Karpas-422 (cell line): ENCODE results near the gene CNTN4. TPM values are rescaled to one million over a fixed set of nuclear protein-coding genes. Genes with fewer than 3 reads are reported as not detected.
"Not testable (repeated sequence)": the region's sequence is repeated elsewhere in the genome, so short reads cannot be mapped to it uniquely, and the experiment has no call there.

Experiments used
- DNase-seq: peaks from one replicate; pipeline ENCODE4 v3.0.0-alpha.2; 2015
- H2AFZ ChIP-seq: fragments of 200-600 bp; sonication (generic); 2 replicates; pipeline ENCODE4 v1.6.1; 2014; ENCODE audit warnings: antibody characterized with exemption, low read length, mixed read lengths
- H3K27ac ChIP-seq: fragments of 200-600 bp; sonication (generic); 2 replicates; pipeline ENCODE4 v1.5.1; 2014; ENCODE audit warnings: mild to moderate bottlenecking, low read length, moderate library complexity
- H3K27me3 ChIP-seq: fragments of 200-600 bp; sonication (generic); 2 replicates; pipeline ENCODE4 v1.6.1; 2014; ENCODE audit warnings: low read length, mixed read lengths
- H3K36me3 ChIP-seq: fragments of 200-600 bp; sonication (generic); 2 replicates; pipeline ENCODE4 v1.6.1; 2014; ENCODE audit warnings: low read length, mixed read lengths; ENCODE audit not compliant: insufficient read depth
- H3K4me1 ChIP-seq: fragments of 200-600 bp; sonication (generic); 2 replicates; pipeline ENCODE4 v1.6.1; 2014; ENCODE audit warnings: mild to moderate bottlenecking, low read length, mixed read lengths
- H3K4me2 ChIP-seq: fragments of 200-600 bp; sonication (generic); 2 replicates; pipeline ENCODE4 v1.6.1; 2014; ENCODE audit warnings: low read length, low read depth, mild to moderate bottlenecking; ENCODE audit not compliant: poor library complexity, severe bottlenecking
- H3K4me3 ChIP-seq: fragments of 200-600 bp; sonication (generic); 2 replicates; pipeline ENCODE4 v1.5.1; 2014; ENCODE audit warnings: mild to moderate bottlenecking, antibody characterized with exemption, low read length, mixed read lengths
- H3K79me2 ChIP-seq: fragments of 200-600 bp; sonication (generic); 2 replicates; pipeline ENCODE4 v1.6.1; 2014; ENCODE audit warnings: mild to moderate bottlenecking, low read length, mixed read lengths
- H3K9ac ChIP-seq: fragments of 200-600 bp; sonication (generic); 2 replicates; pipeline ENCODE4 v1.6.0; 2014; ENCODE audit warnings: low read length
- H3K9me2 ChIP-seq: fragments of 200-600 bp; sonication (generic), shearing (Covaris generic); replicated peaks from 2 replicates; pipeline ENCODE4 v1.6.0; 2014; ENCODE audit warnings: mild to moderate bottlenecking, low read length, moderate library complexity; ENCODE audit not compliant: insufficient read depth
- H3K9me3 ChIP-seq: fragments of 300-700, 200-600 bp; sonication (generic); 2 replicates; pipeline ENCODE4 v1.6.1; 2014; ENCODE audit warnings: low read length, mixed read lengths
- H4K20me1 ChIP-seq: fragments of 200-600 bp; sonication (generic); 2 replicates; pipeline ENCODE4 v1.6.1; 2014; ENCODE audit warnings: mild to moderate bottlenecking, antibody characterized with exemption, low read length, low read depth; ENCODE audit not compliant: insufficient read depth
- total RNA-seq: library from RNA; depleted of rRNA; stranded (reverse); fragments of >200 nt; shearing (Covaris generic); gene quantifications from 2 replicates; pipeline ENCODE4 v1.2.3, GENCODE V29; 2014; ENCODE audit warnings: low replicate concordance

CNTN4 gene
- total RNA-seq, 1 experiment from 2014 or later: 0.19 TPM

- Histone ChIP-seq H3K79me2 (no peaks in the 10 kb centered on the region), H2AFZ (no peak overlapping the region), H3K9me3 (no peaks in the 10 kb centered on the region), H3K27ac (no peak overlapping the region), H3K36me3 (no peaks in the 10 kb centered on the region), H4K20me1 (no peaks in the 10 kb centered on the region), H3K27me3 (no peaks in the 10 kb centered on the region), H3K4me1 (peaks cover 3% of the 10 kb centered on the region; the same call in 1 of the 2 replicates), H3K4me3 (no peak overlapping the region), H3K9me2 (no peaks in the 10 kb centered on the region), H3K4me2 (no peak overlapping the region), H3K9ac (no peak overlapping the region)
- DNase-seq: no peak
Observed at GRCh38 chr3:2516762-2517441, 418.2 kb downstream of the CNTN4 start.

DNA sequence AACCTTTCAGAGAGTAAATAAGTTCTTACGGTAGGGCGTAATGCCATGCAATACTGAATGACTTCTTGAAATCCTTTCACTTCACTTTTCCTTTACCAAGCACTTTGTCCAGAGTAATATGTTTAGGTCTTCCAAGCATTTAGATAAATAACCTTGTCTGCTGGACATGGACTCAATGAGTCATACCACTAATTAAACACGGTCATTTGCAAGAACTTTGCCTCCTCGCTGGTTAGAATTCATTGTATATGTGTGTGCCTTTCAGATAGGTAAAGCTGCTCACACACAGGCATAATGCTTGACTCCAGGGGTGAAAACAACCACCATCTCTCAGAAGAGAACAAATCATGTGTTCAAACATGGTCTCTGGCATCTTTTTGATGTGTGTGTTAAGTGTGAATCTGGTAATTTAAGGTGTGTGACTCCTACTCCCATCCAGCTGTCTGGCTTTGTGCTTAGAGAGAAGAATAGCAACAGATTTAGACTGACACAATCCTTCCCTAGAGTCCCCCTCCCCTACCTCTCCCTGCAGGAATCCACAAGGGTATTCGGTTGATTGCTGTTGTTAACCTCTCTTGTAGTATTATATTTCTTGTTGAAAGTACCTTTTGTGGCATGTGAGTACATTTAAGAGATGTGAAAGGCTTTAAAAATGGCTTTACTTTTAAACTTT lies 419.0 kb downstream of the CNTN4 start:
- Histone ChIP-seq H3K9me3 (no peaks in the 10 kb centered on the region), H3K27me3 (no peaks in the 10 kb centered on the region), H3K9me2 (no peaks in the 10 kb centered on the region), H3K4me3 (no peak overlapping the region), H3K4me1 (peaks cover 3% of the 10 kb centered on the region; the same call in 1 of the 2 replicates), H3K36me3 (no peaks in the 10 kb centered on the region), H3K9ac (no peak overlapping the region), H3K27ac (no peak overlapping the region), H4K20me1 (no peaks in the 10 kb centered on the region), H3K79me2 (no peaks in the 10 kb centered on the region), H3K4me2 (no peak overlapping the region), H2AFZ (no peak overlapping the region)
- no peak for DNase-seq

DNA sequence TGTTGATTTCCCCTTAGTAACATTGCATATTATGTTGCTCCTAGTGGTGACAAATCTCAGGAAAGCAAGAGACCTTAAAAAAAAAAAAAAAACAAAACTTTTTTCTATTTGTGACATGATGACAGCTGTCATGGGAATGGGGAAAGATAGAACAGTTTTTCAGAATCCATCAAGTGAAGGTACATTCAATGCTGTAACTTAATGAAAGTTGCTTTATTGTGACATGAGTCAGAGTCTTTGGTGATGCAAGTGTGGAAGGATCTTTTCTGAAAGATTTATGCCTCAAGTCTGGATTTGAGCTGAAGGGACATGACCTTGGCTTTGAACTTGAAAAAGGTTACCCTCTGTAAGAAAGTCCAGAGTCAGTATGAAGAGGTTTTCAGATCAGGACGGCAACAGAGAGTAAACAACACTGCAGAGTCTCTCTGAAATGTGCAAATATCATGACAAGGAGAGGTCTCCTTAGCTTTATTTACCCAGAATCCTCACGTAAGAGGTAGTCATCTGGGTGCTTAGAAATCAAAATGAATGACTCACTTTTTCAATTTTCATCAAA lies 424.7 kb downstream of the CNTN4 start:
- no peaks in the 10 kb centered on the region for H3K79me2 ChIP-seq
- no peaks in the 10 kb centered on the region for H3K9me3 ChIP-seq
- no peak overlapping the region for H2AFZ ChIP-seq
- H3K9me2 ChIP-seq: no peaks in the 10 kb centered on the region
- no peak overlapping the region for H3K4me2 ChIP-seq
- DNase-seq: no peak
- no peaks in the 10 kb centered on the region for H4K20me1 ChIP-seq
- peaks cover 16% of the 10 kb centered on the region for H3K4me1 ChIP-seq
- H3K27ac ChIP-seq: no peak overlapping the region
- H3K4me3 ChIP-seq: no peak overlapping the region
- H3K27me3 ChIP-seq: no peaks in the 10 kb centered on the region
- no peak overlapping the region for H3K9ac ChIP-seq
- no peaks in the 10 kb centered on the region for H3K36me3 ChIP-seq

DNA sequence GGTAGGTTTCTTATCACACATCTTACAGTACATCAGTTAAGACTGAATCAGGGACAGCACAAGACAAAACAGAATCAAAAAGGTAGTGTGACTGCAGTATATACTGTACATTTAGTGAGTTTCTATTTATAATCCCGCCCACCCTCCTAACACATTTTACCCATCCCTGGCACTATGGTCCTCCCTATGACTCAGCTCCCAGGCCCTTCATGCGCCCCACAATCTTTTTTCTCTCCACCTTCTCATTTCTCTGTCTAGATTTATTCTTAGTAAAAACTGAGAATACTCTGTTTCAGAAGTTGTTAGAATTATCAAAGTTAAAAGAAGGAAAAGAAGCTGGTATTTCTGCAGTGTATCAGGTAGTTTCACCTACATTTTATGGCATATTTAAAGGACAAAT lies 427.3 kb downstream of the CNTN4 start:
- Histone ChIP-seq H3K4me1 (peaks cover 18% of the 10 kb centered on the region), H3K9ac (no peak overlapping the region), H3K4me2 (no peak overlapping the region), H3K27ac (no peak overlapping the region), H3K27me3 (no peaks in the 10 kb centered on the region), H3K4me3 (no peak overlapping the region), H3K36me3 (no peaks in the 10 kb centered on the region), H3K9me2 (no peaks in the 10 kb centered on the region), H3K9me3 (no peaks in the 10 kb centered on the region), H4K20me1 (no peaks in the 10 kb centered on the region), H3K79me2 (no peaks in the 10 kb centered on the region), H2AFZ (no peak overlapping the region)
- no peak for DNase-seq

DNA sequence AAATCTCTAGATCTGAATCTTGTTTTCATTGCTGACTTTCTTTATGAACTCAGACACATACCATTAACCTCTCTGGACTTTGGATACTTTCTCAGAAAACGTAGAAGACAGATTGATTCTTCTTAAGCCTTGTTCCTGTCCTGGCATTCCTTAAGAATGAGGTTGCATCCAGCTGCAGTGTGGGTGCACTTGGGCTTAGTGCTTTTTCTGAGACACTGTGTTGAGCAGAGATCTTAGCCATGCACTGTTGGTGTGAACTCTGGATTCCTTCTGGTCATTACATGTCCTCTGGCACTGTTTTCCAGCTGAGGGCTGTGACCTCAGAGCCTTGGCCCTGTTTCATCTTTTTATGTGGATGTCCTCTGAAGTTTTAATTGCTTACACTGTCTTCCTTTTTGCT lies 428.3 kb downstream of the CNTN4 start:
- H3K27me3 ChIP-seq: no peaks in the 10 kb centered on the region
- no peak overlapping the region for H3K9ac ChIP-seq
- no peaks in the 10 kb centered on the region for H3K79me2 ChIP-seq
- peaks cover 18% of the 10 kb centered on the region for H3K4me1 ChIP-seq
- H3K36me3 ChIP-seq: no peaks in the 10 kb centered on the region
- no peak overlapping the region for H2AFZ ChIP-seq
- peak; percentile 26 for DNase-seq
- no peak overlapping the region for H3K4me2 ChIP-seq
- no peak overlapping the region for H3K4me3 ChIP-seq
- no peaks in the 10 kb centered on the region for H4K20me1 ChIP-seq
- H3K9me3 ChIP-seq: no peaks in the 10 kb centered on the region
- H3K27ac ChIP-seq: no peak overlapping the region
- no peaks in the 10 kb centered on the region for H3K9me2 ChIP-seq

GRCh38 chr3:2527328-2527727 lies 428.7 kb downstream of the CNTN4 start:
- not testable (repeated sequence) for H3K79me2 ChIP-seq, H2AFZ ChIP-seq, DNase-seq, H3K36me3 ChIP-seq, H3K27me3 ChIP-seq, H3K9ac ChIP-seq, H3K27ac ChIP-seq, H4K20me1 ChIP-seq, H3K9me2 ChIP-seq, H3K9me3 ChIP-seq
- H3K4me2 ChIP-seq: peak overlapping the region; percentile 34
- peaks cover 18% of the 10 kb centered on the region for H3K4me1 ChIP-seq
- peak overlapping the region; percentile 3; the same call in 1 of the 2 replicates for H3K4me3 ChIP-seq

GRCh38 chr3:2534767-2535166 lies 436.1 kb downstream of the CNTN4 start:
- H3K4me3 ChIP-seq, H3K27me3 ChIP-seq, H3K4me2 ChIP-seq, H3K9me3 ChIP-seq, H4K20me1 ChIP-seq, H3K9me2 ChIP-seq, H3K27ac ChIP-seq, H3K79me2 ChIP-seq, H3K9ac ChIP-seq, DNase-seq, H3K4me1 ChIP-seq, H3K36me3 ChIP-seq: not testable (repeated sequence)
- peak overlapping the region; percentile 71 for H2AFZ ChIP-seq

GRCh38 chr3:2535206-2535605 lies 436.5 kb downstream of the CNTN4 start:
- Histone ChIP-seq H3K9ac (no peak overlapping the region), H3K27me3 (0 out of 2 replicates have a peak, but pooled peaks cover 2% of the 10 kb centered on the region), H3K4me1 (peaks cover 6% of the 10 kb centered on the region), H4K20me1 (no peaks in the 10 kb centered on the region), H3K4me2 (no peak overlapping the region), H2AFZ (peak overlapping the region; percentile 71), H3K9me2 (no peaks in the 10 kb centered on the region), H3K4me3 (no peak overlapping the region), H3K79me2 (no peaks in the 10 kb centered on the region), H3K9me3 (no peaks in the 10 kb centered on the region), H3K36me3 (no peaks in the 10 kb centered on the region), H3K27ac (no peak overlapping the region)
- DNase-seq: no peak
